Measurements from ENCODE around the gene DOCK3.

DNA sequence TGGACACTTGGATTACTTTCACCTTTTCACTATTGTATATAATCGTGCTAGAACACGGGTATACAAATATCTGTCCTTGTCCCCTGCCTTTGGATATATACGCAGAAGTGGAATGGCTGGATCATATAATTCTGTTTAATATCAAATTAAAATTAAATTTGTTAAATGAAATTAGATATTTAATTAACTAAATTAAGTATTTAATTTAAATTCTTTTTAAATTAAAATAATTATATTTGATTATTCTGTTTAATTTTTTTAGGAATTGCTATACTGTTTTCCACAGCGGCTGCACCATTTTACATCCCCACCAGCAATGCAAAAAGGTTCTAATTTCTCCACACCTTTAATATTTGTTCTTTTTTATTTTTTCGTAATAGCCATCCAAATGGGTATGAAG is 84.3 kb downstream of the DOCK3 start:
- TF ChIP-seq, protein P1, sequence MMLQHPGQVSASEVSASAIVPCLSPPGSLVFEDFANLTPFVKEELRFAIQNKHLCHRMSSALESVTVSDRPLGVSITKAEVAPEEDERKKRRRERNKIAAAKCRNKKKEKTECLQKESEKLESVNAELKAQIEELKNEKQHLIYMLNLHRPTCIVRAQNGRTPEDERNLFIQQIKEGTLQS (IDR thresholded peaks at IDR 0.05; ENCODE audit: borderline replicate concordance, extremely low read depth, low read depth, low read length) = no peak
- no peak for TF ChIP-seq TAF1 (IDR thresholded peaks at IDR 0.05; ENCODE audit: borderline replicate concordance, low read depth, low read length)
- TF ChIP-seq ZNF24 (IDR thresholded peaks at IDR 0.05) = no peak
- TF ChIP-seq CHD1 (IDR thresholded peaks at IDR 0.05; ENCODE audit: low read depth, low read length) = no peak
- TF ChIP-seq, protein P2, sequence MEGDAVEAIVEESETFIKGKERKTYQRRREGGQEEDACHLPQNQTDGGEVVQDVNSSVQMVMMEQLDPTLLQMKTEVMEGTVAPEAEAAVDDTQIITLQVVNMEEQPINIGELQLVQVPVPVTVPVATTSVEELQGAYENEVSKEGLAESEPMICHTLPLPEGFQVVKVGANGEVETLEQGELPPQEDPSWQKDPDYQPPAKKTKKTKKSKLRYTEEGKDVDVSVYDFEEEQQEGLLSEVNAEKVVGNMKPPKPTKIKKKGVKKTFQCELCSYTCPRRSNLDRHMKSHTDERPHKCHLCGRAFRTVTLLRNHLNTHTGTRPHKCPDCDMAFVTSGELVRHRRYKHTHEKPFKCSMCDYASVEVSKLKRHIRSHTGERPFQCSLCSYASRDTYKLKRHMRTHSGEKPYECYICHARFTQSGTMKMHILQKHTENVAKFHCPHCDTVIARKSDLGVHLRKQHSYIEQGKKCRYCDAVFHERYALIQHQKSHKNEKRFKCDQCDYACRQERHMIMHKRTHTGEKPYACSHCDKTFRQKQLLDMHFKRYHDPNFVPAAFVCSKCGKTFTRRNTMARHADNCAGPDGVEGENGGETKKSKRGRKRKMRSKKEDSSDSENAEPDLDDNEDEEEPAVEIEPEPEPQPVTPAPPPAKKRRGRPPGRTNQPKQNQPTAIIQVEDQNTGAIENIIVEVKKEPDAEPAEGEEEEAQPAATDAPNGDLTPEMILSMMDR (IDR thresholded peaks at IDR 0.05 in 2 of 3, conservative IDR thresholded peaks at IDR 0.05 in 1 of 3; ENCODE audit: control insufficient read depth in 2 of 3, extremely low read depth in 1 of 3, insufficient read depth in 1 of 3, low read depth in 3 of 3, low read length in 3 of 3) = no peak
- TF ChIP-seq RCOR1 (conservative IDR thresholded peaks at IDR 0.05; ENCODE audit: low read depth, low read length) = no peak
- TF ChIP-seq MXI1 (IDR thresholded peaks at IDR 0.05; ENCODE audit: low read depth, low read length) = no peak
- no peak for TF ChIP-seq NRF1 (conservative IDR thresholded peaks at IDR 0.05; ENCODE audit: low read depth, low read length)
